IMR-90 (cell line): ENCODE results near the gene ALLC. TPM values are rescaled to one million over a fixed set of nuclear protein-coding genes. Genes with fewer than 3 reads are reported as not detected.

Experiments used
- ATAC-seq: fragments of 200-7000 bp; cut with Tn5 transposase; 2 replicates; pipeline ENCODE4 v1.9.1; 2020; ENCODE audit warnings: low read depth, mild to moderate bottlenecking, moderate library complexity
- BruUV-seq: library from RNA; stranded (reverse); fragments of 400-500 nt; replicated peaks from 2 replicates; lab custom pipeline; 2021; lab: Mats Ljungman, UMichigan
- CTCF ChIA-PET: fragments of 300-600 bp; formaldehyde crosslinking; extraction: SDS; loops from one replicate; lab custom pipeline; 2021; ENCODE audit warnings: antibody characterized with exemption; lab: Yijun Ruan, JAX
- POLR2A ChIA-PET: fragments of 300-600 bp; sonication (Branson Sonifier 250); formaldehyde crosslinking; loops from one replicate; lab custom pipeline; 2022; ENCODE audit warnings: antibody characterized with exemption; ENCODE audit not compliant: unreplicated experiment; lab: Charles Lee
- DNase-seq: peaks from one replicate; pipeline ENCODE4 v3.0.0; 2013
- H2AFZ ChIP-seq: replicated peaks from 2 replicates; pipeline ENCODE3; 2013; ENCODE audit warnings: low read length, mild to moderate bottlenecking; ENCODE audit not compliant: poor library complexity
- H2AK5ac ChIP-seq: 2 replicates; pipeline ENCODE4 v1.6.1; 2013; ENCODE audit warnings: low read depth, low read length, inconsistent platforms
- H2AK9ac ChIP-seq: replicated peaks from 2 replicates; pipeline ENCODE3; 2013; ENCODE audit warnings: mild to moderate bottlenecking, low read depth, low read length, moderate library complexity; ENCODE audit not compliant: poor library complexity
- H2BK120ac ChIP-seq: 2 replicates; pipeline ENCODE4 v1.6.1; 2013; ENCODE audit warnings: low read depth, low read length, inconsistent platforms
- H2BK15ac ChIP-seq: 3 replicates; pipeline ENCODE4 v1.6.1; 2013; ENCODE audit warnings: low read depth, low read length, inconsistent platforms
- H2BK20ac ChIP-seq: 2 replicates; pipeline ENCODE4 v1.6.1; 2013; ENCODE audit warnings: low read depth, mild to moderate bottlenecking, inconsistent platforms, low read length, moderate library complexity
- H2BK5ac ChIP-seq: 2 replicates; pipeline ENCODE4 v1.6.1; 2013; ENCODE audit warnings: mild to moderate bottlenecking, low read depth, low read length, inconsistent platforms; ENCODE audit not compliant: poor library complexity, severe bottlenecking
- H3K14ac ChIP-seq: replicated peaks from 2 replicates; pipeline ENCODE4 v1.6.1; 2013; ENCODE audit warnings: low read depth, low read length, inconsistent platforms
- H3K18ac ChIP-seq: 2 replicates; pipeline ENCODE4 v1.6.1; 2013; ENCODE audit warnings: low read depth, low read length, control low read depth
- H3K23ac ChIP-seq: 2 replicates; pipeline ENCODE4 v1.6.1; 2013; ENCODE audit warnings: low read depth, low read length, inconsistent platforms
- H3K27ac ChIP-seq: 2 replicates; pipeline ENCODE4 v1.5.1; 2013; ENCODE audit warnings: mild to moderate bottlenecking, control low read depth, low read length; ENCODE audit not compliant: insufficient read depth
- H3K27me3 ChIP-seq: 2 replicates; pipeline ENCODE4 v1.6.1; 2013; ENCODE audit warnings: low read length; ENCODE audit not compliant: control insufficient read depth, insufficient read depth
- H3K36me3 ChIP-seq: 2 replicates; pipeline ENCODE4 v1.6.1; 2013; ENCODE audit warnings: low read length, mixed read lengths; ENCODE audit not compliant: control insufficient read depth, insufficient read depth
- H3K4ac ChIP-seq: 2 replicates; pipeline ENCODE4 v1.6.1; 2013; ENCODE audit warnings: low read depth, low read length, inconsistent platforms
- H3K4me1 ChIP-seq: 2 replicates; pipeline ENCODE4 v1.6.1; 2013; ENCODE audit warnings: low read length, mixed read lengths; ENCODE audit not compliant: control insufficient read depth, insufficient read depth
- H3K4me2 ChIP-seq: 2 replicates; pipeline ENCODE4 v1.6.1; 2013; ENCODE audit warnings: low read depth, mild to moderate bottlenecking, control low read depth, low read length, moderate library complexity
- H3K4me3 ChIP-seq: 2 replicates; pipeline ENCODE4 v1.5.1; 2013; ENCODE audit warnings: low read depth, mild to moderate bottlenecking, control low read depth, low read length, moderate library complexity; ENCODE audit not compliant: insufficient read depth
- H3K56ac ChIP-seq: 2 replicates; pipeline ENCODE4 v1.6.1; 2013; ENCODE audit warnings: low read length, inconsistent platforms; ENCODE audit not compliant: insufficient read depth; ENCODE audit errors: extremely low read depth
- H3K79me1 ChIP-seq, 2 experiments: 2 replicates each; pipeline ENCODE4 v1.6.1; 2013; ENCODE audit warnings: low read length in 2 of 2, inconsistent platforms in 1 of 2, low read depth in 1 of 2
- H3K9ac ChIP-seq: 2 replicates; pipeline ENCODE4 v1.6.1; 2013; ENCODE audit warnings: low read depth, low read length, control low read depth
- H3K9me1 ChIP-seq: 2 replicates; pipeline ENCODE4 v1.6.1; 2013; ENCODE audit warnings: low read length, inconsistent platforms; ENCODE audit not compliant: insufficient read depth
- H3K9me3 ChIP-seq: 2 replicates; pipeline ENCODE4 v1.6.1; 2013; ENCODE audit warnings: low read length; ENCODE audit not compliant: control insufficient read depth, insufficient read depth
- H4K20me1 ChIP-seq: 2 replicates; pipeline ENCODE4 v1.6.1; 2013; ENCODE audit warnings: low read length, inconsistent platforms; ENCODE audit not compliant: insufficient read depth
- H4K5ac ChIP-seq: 2 replicates; pipeline ENCODE4 v1.6.1; 2013; ENCODE audit warnings: mild to moderate bottlenecking, low read depth, low read length, control low read depth
- H4K8ac ChIP-seq, 2 experiments: 2 replicates each; pipeline ENCODE4 v1.6.1; 2013; ENCODE audit warnings: low read depth in 2 of 2, low read length in 2 of 2, control low read depth in 1 of 2, inconsistent platforms in 1 of 2
- H4K91ac ChIP-seq: 2 replicates; pipeline ENCODE4 v1.6.1; 2013; ENCODE audit warnings: low read depth, low read length, inconsistent platforms; ENCODE audit not compliant: insufficient read depth
- BHLHE40 ChIP-seq: fragments of 150-350 bp; IDR thresholded peaks from 2 replicates; pipeline ENCODE4 v1.6.1; 2016; ENCODE audit warnings: mild to moderate bottlenecking, low read depth, low read length
- CEBPB ChIP-seq: IDR thresholded peaks from 2 replicates; pipeline ENCODE4 v1.6.1; 2012; ENCODE audit warnings: low read depth, low read length, improper control_type of control experiment
- CHD1 ChIP-seq: IDR thresholded peaks from 2 replicates; pipeline ENCODE4 v1.6.1; 2012; ENCODE audit warnings: low read depth, low read length, improper control_type of control experiment
- MAFK ChIP-seq: IDR thresholded peaks from 2 replicates; pipeline ENCODE4 v1.6.1; 2012; ENCODE audit warnings: low read depth, low read length, improper control_type of control experiment
- MXI1 ChIP-seq: IDR thresholded peaks from 2 replicates; pipeline ENCODE4 v1.6.1; 2012; ENCODE audit warnings: low read depth, mild to moderate bottlenecking, low read length, moderate library complexity, borderline replicate concordance
- POLR2A ChIP-seq: IDR thresholded peaks from 2 replicates; pipeline ENCODE4 v1.6.1; 2012; ENCODE audit warnings: mild to moderate bottlenecking, low read depth, low read length
- USF2 ChIP-seq: fragments of 150-350 bp; IDR thresholded peaks from 2 replicates; pipeline ENCODE4 v1.6.1; 2017; ENCODE audit warnings: mild to moderate bottlenecking, antibody characterized with exemption, low read length, low read depth
- WGBS, 2 experiments: methylation state at CpG; one replicate each; pipeline versions ENCODE4 v1.1.5 to v1.1.7; 2013; ENCODE audit warnings: missing lambda C conversion rate in 2 of 2; ENCODE audit not compliant: insufficient read length in 1 of 2; ENCODE audit errors: extremely low coverage in 2 of 2; 5-methylcytosine and 5-hydroxymethylcytosine counted together
- dilution Hi-C: fragments of 300-500 bp; cut with HindIII; formaldehyde crosslinking; loops from one replicate; pipeline ENCODE4 v1.14.3; 2018; ENCODE audit warnings: low sequenced_read_pairs; ENCODE audit not compliant: unreplicated experiment
- in situ Hi-C: fragments of 300-500 bp; cut with MboI; formaldehyde crosslinking; loops from 3 replicates; pipeline ENCODE4 v1.14.3; 2019; ENCODE audit warnings: low sequenced_read_pairs, inconsistent platforms, mixed read lengths
- intact Hi-C: fragments of 100-400 bp; cut with micrococcal nuclease; formaldehyde crosslinking; loops from 2 replicates; pipeline ENCODE4 v1.10.0; 2022
- polyA plus RNA-seq, 3 experiments: library from polyadenylated mRNA; depleted of rRNA; stranded (reverse); fragments of >200 nt; gene quantifications; 2 replicates each; pipeline ENCODE4 v1.2.3, GENCODE V29; 2012; ENCODE audit warnings: low replicate concordance in 1 of 3
- total RNA-seq: library from RNA; depleted of rRNA; stranded (reverse); fragments of >200 nt; gene quantifications from 2 replicates; pipeline ENCODE4 v1.2.3, GENCODE V29; 2012
- TF ChIP-seq, protein P1 (sequence below): fragments of 150-350 bp; IDR thresholded peaks from 2 replicates; pipeline ENCODE4 v1.6.1; 2016; ENCODE audit warnings: low read depth, mild to moderate bottlenecking, low read length, moderate library complexity, borderline replicate concordance
- TF ChIP-seq, protein P2 (sequence below): conservative IDR thresholded peaks from 2 replicates; pipeline ENCODE4 v1.5.1; 2012; ENCODE audit warnings: mild to moderate bottlenecking, low read depth, low read length, improper control_type of control experiment

The ALLC gene
- total and polyA plus RNA-seq, 2 of the 4 experiments (the other 2 are of a cell fraction), result not detected

GRCh38 chr2:3646446-3646845 is 11.6 kb upstream of the ALLC start:
- H3K36me3 ChIP-seq, result no peaks in the 10 kb centered on the region
- H2BK5ac ChIP-seq, result no peak overlapping the region
- H3K27me3 ChIP-seq, result no peaks in the 10 kb centered on the region; the same call in 1 of the 2 replicates
- no peak overlapping the region for H2AK5ac ChIP-seq
- H3K4me1 ChIP-seq, result peaks cover 3% of the 10 kb centered on the region; the same call in 1 of the 2 replicates
- ChIA-PET CTCF (no interaction called here), POLR2A (no interaction called here)
- no peaks in the 10 kb centered on the region for H3K9me3 ChIP-seq
- H3K23ac ChIP-seq, result no peak overlapping the region
- no peak overlapping the region for H3K4me2 ChIP-seq
- H4K91ac ChIP-seq, result no peak overlapping the region
- no peaks in the 10 kb centered on the region for H4K20me1 ChIP-seq
- BruUV-seq, result no TSS peak
- dilution Hi-C loops, result no loop called here
- TF ChIP-seq MXI1, result no peak
- TF ChIP-seq USF2, result no peak
- TF ChIP-seq MAFK, result no peak
- TF ChIP-seq POLR2A, result no peak
- no peak for TF ChIP-seq BHLHE40
- TF ChIP-seq, protein P1, sequence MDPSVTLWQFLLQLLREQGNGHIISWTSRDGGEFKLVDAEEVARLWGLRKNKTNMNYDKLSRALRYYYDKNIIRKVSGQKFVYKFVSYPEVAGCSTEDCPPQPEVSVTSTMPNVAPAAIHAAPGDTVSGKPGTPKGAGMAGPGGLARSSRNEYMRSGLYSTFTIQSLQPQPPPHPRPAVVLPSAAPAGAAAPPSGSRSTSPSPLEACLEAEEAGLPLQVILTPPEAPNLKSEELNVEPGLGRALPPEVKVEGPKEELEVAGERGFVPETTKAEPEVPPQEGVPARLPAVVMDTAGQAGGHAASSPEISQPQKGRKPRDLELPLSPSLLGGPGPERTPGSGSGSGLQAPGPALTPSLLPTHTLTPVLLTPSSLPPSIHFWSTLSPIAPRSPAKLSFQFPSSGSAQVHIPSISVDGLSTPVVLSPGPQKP, result no peak
- TF ChIP-seq CHD1, result no peak
- TF ChIP-seq, protein P2, sequence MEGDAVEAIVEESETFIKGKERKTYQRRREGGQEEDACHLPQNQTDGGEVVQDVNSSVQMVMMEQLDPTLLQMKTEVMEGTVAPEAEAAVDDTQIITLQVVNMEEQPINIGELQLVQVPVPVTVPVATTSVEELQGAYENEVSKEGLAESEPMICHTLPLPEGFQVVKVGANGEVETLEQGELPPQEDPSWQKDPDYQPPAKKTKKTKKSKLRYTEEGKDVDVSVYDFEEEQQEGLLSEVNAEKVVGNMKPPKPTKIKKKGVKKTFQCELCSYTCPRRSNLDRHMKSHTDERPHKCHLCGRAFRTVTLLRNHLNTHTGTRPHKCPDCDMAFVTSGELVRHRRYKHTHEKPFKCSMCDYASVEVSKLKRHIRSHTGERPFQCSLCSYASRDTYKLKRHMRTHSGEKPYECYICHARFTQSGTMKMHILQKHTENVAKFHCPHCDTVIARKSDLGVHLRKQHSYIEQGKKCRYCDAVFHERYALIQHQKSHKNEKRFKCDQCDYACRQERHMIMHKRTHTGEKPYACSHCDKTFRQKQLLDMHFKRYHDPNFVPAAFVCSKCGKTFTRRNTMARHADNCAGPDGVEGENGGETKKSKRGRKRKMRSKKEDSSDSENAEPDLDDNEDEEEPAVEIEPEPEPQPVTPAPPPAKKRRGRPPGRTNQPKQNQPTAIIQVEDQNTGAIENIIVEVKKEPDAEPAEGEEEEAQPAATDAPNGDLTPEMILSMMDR, result no peak
- no peak for TF ChIP-seq CEBPB
- no peaks in the 10 kb centered on the region for H3K9me1 ChIP-seq
- no peak overlapping the region for H4K5ac ChIP-seq
- no peaks in the 10 kb centered on the region for H3K79me1 ChIP-seq
- WGBS, 2 experiments, result 60% methylated on average over 1 of the region's 8 CpGs; no CpG with 5 or more reads in 1 of the 2 experiments
- no peak overlapping the region for H2BK15ac ChIP-seq
- no peak overlapping the region for H2AFZ ChIP-seq
- no peak overlapping the region for H2BK120ac ChIP-seq
- H3K18ac ChIP-seq, result no peak overlapping the region
- no peak overlapping the region for H3K4me3 ChIP-seq
- no peak for DNase-seq
- H3K9ac ChIP-seq, result no peak overlapping the region
- H3K4ac ChIP-seq, result no peak overlapping the region
- in situ Hi-C loops, result loop anchor here (10.0 kb wide), 1 partner anchor 222 kb away; no protein-coding TSS in a partner anchor
- no peak overlapping the region for H3K14ac ChIP-seq
- intact Hi-C loops, result no loop called here
- H3K27ac ChIP-seq, result no peak overlapping the region
- no peak for ATAC-seq
- no peak overlapping the region for H2BK20ac ChIP-seq
- H3K56ac ChIP-seq, result no peak overlapping the region
- H2AK9ac ChIP-seq, result no peak overlapping the region
- H4K8ac ChIP-seq, result no peak overlapping the region
